ENCODE data around the gene CDCP2.
A peak's percentile ranks its signal among the peaks of the same experiment; 100 is the strongest.

Gene CDCP2

DNA sequence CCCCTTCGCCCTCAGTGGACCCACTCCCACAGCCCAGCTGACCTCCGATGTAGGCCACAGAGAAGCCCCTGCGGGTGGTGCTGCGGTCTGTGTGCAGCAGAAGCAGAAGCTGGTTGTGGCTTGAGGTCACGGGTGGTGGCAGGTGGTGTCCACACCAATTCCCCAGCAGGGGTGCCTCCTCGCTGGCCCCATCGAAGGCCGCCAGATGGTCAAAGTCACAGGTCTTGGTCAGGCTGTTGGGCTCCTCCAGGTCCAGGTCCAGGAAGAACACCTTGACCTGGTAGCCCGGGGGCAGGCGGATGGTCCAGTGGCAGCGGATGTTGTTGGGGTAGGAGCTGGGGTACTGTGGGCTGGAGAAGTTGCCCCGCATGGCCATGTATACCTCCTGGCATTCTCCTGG is 13.1 kb downstream of the CDCP2 start:
- TF ChIP-seq, protein P1, sequence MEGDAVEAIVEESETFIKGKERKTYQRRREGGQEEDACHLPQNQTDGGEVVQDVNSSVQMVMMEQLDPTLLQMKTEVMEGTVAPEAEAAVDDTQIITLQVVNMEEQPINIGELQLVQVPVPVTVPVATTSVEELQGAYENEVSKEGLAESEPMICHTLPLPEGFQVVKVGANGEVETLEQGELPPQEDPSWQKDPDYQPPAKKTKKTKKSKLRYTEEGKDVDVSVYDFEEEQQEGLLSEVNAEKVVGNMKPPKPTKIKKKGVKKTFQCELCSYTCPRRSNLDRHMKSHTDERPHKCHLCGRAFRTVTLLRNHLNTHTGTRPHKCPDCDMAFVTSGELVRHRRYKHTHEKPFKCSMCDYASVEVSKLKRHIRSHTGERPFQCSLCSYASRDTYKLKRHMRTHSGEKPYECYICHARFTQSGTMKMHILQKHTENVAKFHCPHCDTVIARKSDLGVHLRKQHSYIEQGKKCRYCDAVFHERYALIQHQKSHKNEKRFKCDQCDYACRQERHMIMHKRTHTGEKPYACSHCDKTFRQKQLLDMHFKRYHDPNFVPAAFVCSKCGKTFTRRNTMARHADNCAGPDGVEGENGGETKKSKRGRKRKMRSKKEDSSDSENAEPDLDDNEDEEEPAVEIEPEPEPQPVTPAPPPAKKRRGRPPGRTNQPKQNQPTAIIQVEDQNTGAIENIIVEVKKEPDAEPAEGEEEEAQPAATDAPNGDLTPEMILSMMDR (IDR thresholded peaks at IDR 0.05; ENCODE audit: low read depth, low read length): no peak
- no peak for DNase-seq (ENCODE audit: low read depth in 2 of 2)
- no peak overlapping the region for H3K4me3 ChIP-seq (replicated peaks in 1 of 2; ENCODE audit: low read depth in 2 of 2, low read length in 2 of 2)

DNA sequence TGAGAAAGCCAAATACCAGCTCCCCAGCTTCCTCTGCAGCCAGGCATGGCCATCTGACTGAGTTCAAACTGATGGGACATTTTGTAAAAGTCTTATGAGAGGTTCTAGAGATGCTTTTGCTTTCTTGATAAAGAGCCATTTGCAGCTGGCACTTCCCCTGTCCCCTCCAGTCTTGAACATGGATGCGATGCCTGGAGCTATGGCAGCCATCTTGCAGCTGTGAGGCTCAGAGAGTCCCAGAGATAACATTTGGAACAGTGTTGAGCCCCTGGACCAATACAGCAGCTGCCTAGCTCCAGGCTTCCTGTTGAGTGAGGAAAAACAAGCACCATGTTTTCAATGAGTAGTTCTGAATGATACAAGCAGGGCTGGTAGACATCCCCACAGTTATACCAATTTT is 13.8 kb downstream of the CDCP2 start:
- TF ChIP-seq, protein P1 (IDR thresholded peaks at IDR 0.05; ENCODE audit: low read depth, low read length): no peak
- DNase-seq (ENCODE audit: low read depth in 2 of 2): no peak

DNA sequence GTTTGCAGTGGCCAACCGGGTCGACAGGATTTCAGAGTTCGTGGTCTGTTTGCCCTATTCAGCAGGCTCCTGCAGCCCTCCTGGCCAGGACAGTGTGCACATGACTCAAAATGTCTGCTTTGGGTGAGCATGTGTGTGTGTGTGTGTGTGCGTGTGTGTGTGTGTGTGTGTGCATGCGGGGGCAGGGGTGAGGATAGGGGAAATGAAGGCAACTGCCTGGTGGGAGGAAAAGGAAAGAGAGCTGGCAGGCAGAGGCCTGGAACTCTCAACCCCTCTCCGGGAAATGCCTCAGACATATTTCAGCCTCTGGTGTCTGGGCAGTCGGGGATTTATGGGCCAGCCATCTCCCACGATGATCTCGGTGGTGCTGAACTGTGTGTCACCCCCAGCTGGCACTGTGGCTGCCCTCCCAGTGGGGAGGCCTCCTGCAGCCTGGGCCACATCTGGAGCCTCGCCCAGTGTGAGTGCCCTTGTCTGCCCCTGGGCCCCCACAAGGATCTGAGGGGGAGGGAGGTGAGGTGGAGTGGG is 15.2 kb downstream of the CDCP2 start:
- TF ChIP-seq, protein P1 (IDR thresholded peaks at IDR 0.05; ENCODE audit: low read depth, low read length): no peak
- peak; percentile 47 to 77 for DNase-seq (ENCODE audit: low read depth in 2 of 2)

More for the DNA sequence above, 13.8 kb downstream of the CDCP2 start:
- no peak overlapping the region for H3K4me3 ChIP-seq (replicated peaks in 1 of 2; ENCODE audit: low read depth in 2 of 2, low read length in 2 of 2)

DNA sequence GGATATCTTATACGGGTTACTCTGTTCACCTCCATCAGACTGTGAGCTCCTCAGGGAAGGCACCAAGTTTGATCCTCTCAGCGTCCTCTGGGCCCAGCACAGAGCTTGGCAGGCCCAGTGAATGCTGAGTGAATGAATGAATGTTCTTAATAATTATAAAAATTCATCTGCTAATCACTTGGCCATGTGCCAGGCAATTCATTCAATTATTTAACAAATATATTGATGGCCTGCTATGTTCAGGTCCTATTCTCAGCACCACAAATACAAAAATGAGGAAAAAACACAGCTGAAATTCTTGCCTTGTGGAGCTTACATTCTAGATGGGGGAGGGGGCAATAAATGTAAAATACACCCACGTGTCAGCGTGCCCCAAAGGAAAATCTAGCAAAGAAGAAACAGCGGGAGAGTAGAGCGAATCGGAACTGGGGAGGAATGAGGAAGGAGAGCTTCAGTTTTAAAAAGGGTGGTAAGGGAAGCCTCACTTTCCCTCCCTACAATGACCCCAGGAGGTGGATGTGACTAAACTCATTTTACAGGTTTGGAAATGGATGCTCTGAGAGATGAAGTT is 15.8 kb downstream of the CDCP2 start:
- H3K4me3 ChIP-seq (replicated peaks in 1 of 2; ENCODE audit: low read depth in 2 of 2, low read length in 2 of 2): no peak overlapping the region
- TF ChIP-seq, protein P1 (IDR thresholded peaks at IDR 0.05; ENCODE audit: low read depth, low read length): no peak
- DNase-seq (ENCODE audit: low read depth in 2 of 2): no peak

More for the DNA sequence above, 15.2 kb downstream of the CDCP2 start:
- H3K4me3 ChIP-seq (replicated peaks in 1 of 2; ENCODE audit: low read depth in 2 of 2, low read length in 2 of 2): no peak overlapping the region

DNA sequence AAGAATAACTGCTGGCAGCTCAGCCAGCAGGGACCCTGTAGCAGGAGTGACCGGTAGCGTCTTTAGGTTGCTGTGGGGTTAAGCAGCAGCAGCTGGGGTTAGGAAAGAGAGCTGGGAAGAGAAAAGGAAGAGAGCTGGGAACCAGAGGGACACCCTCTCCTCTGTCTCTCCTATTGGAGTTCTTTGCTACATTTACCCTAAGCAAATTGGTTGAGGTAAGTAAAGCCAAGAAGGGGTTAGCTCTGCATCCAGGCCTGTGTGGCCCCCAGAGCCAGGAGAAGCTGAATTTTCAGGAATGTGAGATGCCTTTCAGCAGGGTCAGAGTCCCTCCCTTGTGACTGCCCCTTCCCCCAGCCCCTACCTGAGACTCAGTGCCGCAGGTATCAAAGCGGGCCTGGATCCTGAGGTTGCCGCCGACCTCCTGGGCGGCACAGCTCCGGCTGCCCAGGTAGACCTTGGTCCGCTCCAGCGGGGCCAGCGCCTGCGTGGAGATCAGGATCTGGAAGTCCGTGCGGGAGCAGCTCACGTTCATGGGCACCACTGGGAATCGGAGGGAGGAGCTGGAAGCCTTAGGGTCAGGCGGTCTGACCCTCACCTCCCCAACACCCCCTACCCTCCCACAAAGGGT is 16.4 kb downstream of the CDCP2 start:
- DNase-seq (ENCODE audit: low read depth in 2 of 2): no peak
- TF ChIP-seq, protein P1 (IDR thresholded peaks at IDR 0.05; ENCODE audit: low read depth, low read length): no peak
- no peak overlapping the region for H3K4me3 ChIP-seq (replicated peaks in 1 of 2; ENCODE audit: low read depth in 2 of 2, low read length in 2 of 2)

DNA sequence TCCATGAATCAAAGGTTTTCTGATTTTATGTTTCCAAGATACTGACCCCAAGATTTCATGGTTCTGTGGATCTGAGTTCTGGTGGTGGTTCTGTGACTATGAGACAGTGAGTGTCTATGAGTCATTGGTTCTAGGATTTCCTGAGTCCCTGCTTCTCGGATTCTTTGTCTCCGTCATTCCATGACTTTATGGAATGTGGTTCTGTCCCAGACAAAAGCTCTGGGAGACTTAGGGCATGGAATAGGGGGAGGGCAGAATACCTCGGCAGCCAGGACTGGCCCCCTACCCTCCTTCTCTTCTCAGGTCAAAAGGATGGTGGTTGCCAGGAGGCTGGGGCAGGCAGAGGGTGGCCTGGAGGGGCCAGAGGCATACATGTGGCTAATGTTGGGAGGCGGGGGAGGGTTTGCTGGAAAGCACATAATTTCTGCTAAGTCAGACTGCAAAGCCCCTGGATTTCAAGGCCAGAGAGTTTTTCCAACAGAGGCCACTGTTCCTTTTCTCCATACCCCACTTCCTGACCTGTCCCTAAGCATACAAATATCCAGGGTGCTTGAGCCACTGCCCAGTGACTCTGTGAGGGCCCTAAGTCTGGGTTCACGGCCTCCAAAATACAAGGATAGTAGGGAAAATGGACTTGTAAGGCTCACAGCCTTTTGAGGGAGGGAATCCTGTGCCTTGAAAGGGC is 17.2 kb downstream of the CDCP2 start:
- TF ChIP-seq, protein P1 (IDR thresholded peaks at IDR 0.05; ENCODE audit: low read depth, low read length): no peak
- DNase-seq (ENCODE audit: low read depth in 2 of 2): peak in 1 of 2 donors; percentile 54
- H3K4me3 ChIP-seq (replicated peaks in 1 of 2; ENCODE audit: low read depth in 2 of 2, low read length in 2 of 2): no peak overlapping the region
